ENCODE results near the gene OCA2.

OCA2 gene

DNA sequence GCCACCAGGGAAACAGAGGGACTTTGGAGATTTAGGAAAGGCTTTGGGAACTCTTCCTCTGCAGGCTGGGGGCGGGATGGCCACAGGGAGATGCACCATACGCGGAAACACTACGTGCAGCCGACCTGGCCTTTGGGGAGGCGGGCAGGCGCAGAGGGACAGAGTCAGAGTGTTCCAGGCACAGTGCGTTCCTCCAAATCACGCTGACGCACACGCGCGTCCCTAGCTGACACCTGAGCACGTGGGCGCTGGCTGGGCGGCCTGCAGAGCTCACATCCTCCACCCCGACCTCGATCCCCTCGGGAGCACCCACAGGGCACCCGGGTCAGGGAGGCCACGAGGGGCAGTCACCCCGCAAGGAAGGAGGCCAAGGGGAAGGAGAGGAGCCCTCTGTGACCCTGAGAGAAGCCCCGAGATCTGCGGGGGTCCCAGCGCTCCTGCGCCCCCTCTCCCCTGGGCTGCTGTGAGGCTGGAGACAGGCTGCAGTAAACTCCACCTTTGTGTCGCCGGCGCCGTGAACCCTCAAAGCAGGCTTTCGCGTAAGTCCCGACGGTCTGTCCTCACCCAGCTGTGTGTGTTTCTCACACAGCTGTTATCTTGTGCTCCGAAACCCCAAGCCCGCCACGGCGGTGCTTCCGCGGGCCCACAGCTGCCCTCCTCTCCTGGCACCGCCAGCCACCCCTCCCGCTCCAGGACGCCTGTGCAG is 196.3 kb downstream of the OCA2 start:
- no peak overlapping the region for H3K4me3 ChIP-seq (ENCODE audit: low read length)
- no peak overlapping the region for H3K4me2 ChIP-seq (ENCODE audit: low read length)
- H3K9me3 ChIP-seq (replicated peaks; ENCODE audit: low read length), result peaks cover 9% of the 10 kb centered on the region
- H3K9ac ChIP-seq (ENCODE audit: low read depth, low read length), result no peak overlapping the region
- H3K36me3 ChIP-seq (ENCODE audit: insufficient read depth, low read length), result no peaks in the 10 kb centered on the region
- no peaks in the 10 kb centered on the region for H3K4me1 ChIP-seq (ENCODE audit: control insufficient read depth, insufficient read depth, low read length)
- H3K27me3 ChIP-seq (ENCODE audit: control insufficient read depth, insufficient read depth, low read length), result no peaks in the 10 kb centered on the region

DNA sequence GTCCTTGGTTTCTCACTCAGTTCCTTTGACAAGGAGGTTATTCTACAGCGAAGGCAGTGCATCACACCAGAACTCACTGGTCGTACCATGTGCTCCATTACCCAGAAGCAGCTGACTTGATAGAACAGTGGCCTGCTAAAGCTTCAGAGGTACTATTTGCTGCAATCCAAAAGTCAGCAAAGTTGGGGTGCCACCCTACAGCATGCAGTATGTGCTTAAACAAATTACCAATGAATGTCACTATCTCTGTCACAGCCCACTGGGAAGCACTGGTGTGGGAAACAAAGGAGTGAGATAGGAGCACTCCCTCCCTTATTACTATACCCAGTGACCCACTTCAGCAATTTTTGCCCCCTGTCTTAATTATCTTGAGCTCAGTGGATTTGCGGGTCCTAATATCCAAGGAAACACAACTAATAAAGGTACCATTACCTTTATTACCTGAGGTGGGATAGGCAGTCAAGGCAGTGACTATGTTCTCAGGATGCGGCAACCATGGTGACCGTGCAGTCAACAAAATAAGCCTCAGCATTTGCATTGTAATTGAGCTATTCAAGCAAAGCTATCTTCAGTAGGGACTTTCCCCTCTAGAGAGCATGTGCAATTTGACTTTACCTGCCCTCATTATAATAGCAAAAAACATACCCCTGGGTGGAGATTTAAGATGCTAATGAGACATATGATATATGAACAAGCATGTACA is 199.4 kb downstream of the OCA2 start:
- no peak overlapping the region for H3K4me3 ChIP-seq (ENCODE audit: low read length)
- H3K27me3 ChIP-seq (ENCODE audit: control insufficient read depth, insufficient read depth, low read length), result no peaks in the 10 kb centered on the region
- H3K36me3 ChIP-seq (ENCODE audit: insufficient read depth, low read length), result no peaks in the 10 kb centered on the region
- H3K4me1 ChIP-seq (ENCODE audit: control insufficient read depth, insufficient read depth, low read length), result no peaks in the 10 kb centered on the region
- H3K9me3 ChIP-seq (replicated peaks; ENCODE audit: low read length), result peaks cover 13% of the 10 kb centered on the region
- no peak overlapping the region for H3K4me2 ChIP-seq (ENCODE audit: low read length)
- H3K9ac ChIP-seq (ENCODE audit: low read depth, low read length), result no peak overlapping the region

DNA sequence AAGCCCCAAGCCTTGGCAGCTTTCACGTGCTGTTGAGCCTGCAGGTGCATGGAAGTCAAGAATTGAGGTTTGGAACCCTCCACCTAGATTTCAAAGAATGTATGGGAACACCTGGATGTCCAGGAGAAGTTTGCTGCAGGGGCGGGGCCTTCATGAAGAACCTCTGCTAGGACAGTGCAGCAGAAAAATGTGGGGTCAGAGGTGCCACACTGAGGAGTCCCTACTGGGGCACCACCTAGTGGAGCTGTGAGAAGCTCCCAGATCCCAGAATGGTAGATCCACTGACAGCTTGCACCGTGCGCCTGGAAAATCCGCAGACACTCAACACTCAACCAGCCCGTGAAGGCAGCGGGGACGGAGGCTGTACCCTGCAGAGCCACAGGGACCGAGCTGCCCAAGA is 201.6 kb downstream of the OCA2 start:
- Histone ChIP-seq H3K9me3 (replicated peaks; ENCODE audit: low read length) (peaks cover 17% of the 10 kb centered on the region), H3K36me3 (ENCODE audit: insufficient read depth, low read length) (no peaks in the 10 kb centered on the region), H3K4me2 (ENCODE audit: low read length) (no peak overlapping the region), H3K4me3 (ENCODE audit: low read length) (no peak overlapping the region), H3K9ac (ENCODE audit: low read depth, low read length) (no peak overlapping the region), H3K4me1 (ENCODE audit: control insufficient read depth, insufficient read depth, low read length) (no peaks in the 10 kb centered on the region), H3K27me3 (ENCODE audit: control insufficient read depth, insufficient read depth, low read length) (no peaks in the 10 kb centered on the region)

DNA sequence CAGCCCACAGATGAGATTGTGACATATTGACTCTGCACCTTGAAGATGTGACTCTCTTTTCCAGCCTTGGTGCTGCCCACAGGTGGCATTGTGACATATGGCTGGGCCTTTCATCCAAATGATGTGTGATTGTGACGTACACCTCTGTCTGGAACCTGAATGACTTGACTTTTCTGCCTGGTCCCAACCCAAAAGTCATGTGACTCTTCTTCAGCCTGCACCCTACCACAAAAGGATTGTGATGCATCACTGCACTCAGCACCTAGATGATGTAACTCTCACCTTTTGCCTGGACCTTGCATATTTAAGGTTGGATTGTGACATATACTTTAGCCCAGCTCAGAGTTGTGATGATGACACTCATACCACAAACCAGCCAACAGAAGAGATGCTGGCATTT is 204.5 kb downstream of the OCA2 start:
- H3K36me3 ChIP-seq (ENCODE audit: insufficient read depth, low read length), result no peaks in the 10 kb centered on the region
- H3K9ac ChIP-seq (ENCODE audit: low read depth, low read length), result no peak overlapping the region
- H3K9me3 ChIP-seq (replicated peaks; ENCODE audit: low read length), result peaks cover 11% of the 10 kb centered on the region
- H3K4me3 ChIP-seq (ENCODE audit: low read length), result no peak overlapping the region
- H3K4me2 ChIP-seq (ENCODE audit: low read length), result no peak overlapping the region
- H3K4me1 ChIP-seq (ENCODE audit: control insufficient read depth, insufficient read depth, low read length), result no peaks in the 10 kb centered on the region
- H3K27me3 ChIP-seq (ENCODE audit: control insufficient read depth, insufficient read depth, low read length), result no peaks in the 10 kb centered on the region

DNA sequence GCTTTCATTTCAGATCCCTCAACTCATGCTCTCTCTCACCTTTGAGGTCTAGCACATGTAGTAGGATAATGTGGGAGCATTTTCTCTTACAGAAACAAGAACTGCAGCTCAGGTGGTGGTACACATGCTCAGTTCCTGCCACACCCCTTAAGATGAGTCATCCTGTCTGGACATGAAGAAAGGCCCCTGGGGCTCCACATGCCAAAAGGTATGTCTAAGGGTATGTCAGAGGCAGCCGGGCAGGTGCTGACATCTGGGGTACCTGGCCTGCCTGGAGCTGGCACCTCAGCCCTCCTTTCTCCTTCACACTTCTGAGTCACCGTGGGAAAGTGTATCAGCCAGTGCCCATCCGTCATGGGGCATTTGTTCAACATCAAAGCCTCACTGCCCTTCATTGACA is 209.9 kb downstream of the OCA2 start:
- Histone ChIP-seq H3K9me3 (replicated peaks; ENCODE audit: low read length) (peaks cover 6% of the 10 kb centered on the region), H3K27me3 (ENCODE audit: control insufficient read depth, insufficient read depth, low read length) (no peaks in the 10 kb centered on the region), H3K4me3 (ENCODE audit: low read length) (no peak overlapping the region), H3K4me1 (ENCODE audit: control insufficient read depth, insufficient read depth, low read length) (no peaks in the 10 kb centered on the region), H3K4me2 (ENCODE audit: low read length) (no peak overlapping the region), H3K36me3 (ENCODE audit: insufficient read depth, low read length) (no peaks in the 10 kb centered on the region), H3K9ac (ENCODE audit: low read depth, low read length) (no peak overlapping the region)

DNA sequence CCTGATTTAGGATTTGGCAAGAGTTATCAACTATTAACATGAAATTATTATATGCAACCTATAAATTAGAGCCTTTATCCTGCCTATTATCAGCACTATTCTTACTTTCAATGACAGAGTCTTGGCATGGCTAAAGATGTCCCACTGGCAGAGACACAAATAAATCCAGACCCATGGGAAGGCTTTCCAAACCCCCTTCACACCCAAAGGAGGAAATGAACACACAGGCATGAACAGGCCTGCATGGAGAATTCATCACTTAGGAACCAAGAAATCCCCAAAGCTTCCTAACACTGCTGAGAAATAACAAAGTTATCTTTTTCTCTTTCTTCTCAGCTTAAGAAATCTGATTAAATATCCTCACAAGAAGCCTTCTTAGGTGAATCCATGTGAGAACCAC is 213.9 kb downstream of the OCA2 start:
- Histone ChIP-seq H3K27me3 (ENCODE audit: control insufficient read depth, insufficient read depth, low read length) (no peaks in the 10 kb centered on the region), H3K4me1 (ENCODE audit: control insufficient read depth, insufficient read depth, low read length) (no peaks in the 10 kb centered on the region), H3K4me3 (ENCODE audit: low read length) (no peak overlapping the region), H3K4me2 (ENCODE audit: low read length) (no peak overlapping the region), H3K9me3 (replicated peaks; ENCODE audit: low read length) (peaks cover 13% of the 10 kb centered on the region), H3K9ac (ENCODE audit: low read depth, low read length) (no peak overlapping the region), H3K36me3 (ENCODE audit: insufficient read depth, low read length) (no peaks in the 10 kb centered on the region)

DNA sequence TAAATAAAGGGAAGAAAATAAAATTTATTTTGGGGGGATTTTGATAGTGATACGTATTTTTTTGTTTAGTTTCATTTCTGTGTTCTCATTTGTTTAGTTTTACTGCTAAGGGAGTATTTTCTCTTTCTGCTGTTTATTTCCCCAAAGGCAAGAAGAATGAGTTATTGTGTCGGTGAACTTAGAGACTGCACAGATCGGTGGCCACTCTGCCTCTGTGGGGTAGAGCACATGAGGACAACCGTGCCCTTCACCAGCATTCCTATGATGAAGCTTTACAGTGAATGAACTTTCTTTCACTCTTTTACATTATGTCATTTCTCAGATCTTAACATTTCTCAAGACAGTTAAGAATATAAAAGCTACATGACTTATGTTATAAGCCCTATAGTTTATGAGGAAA is 214.4 kb downstream of the OCA2 start:
- no peak overlapping the region for H3K4me3 ChIP-seq (ENCODE audit: low read length)
- peaks cover 13% of the 10 kb centered on the region for H3K9me3 ChIP-seq (replicated peaks; ENCODE audit: low read length)
- no peaks in the 10 kb centered on the region for H3K4me1 ChIP-seq (ENCODE audit: control insufficient read depth, insufficient read depth, low read length)
- no peaks in the 10 kb centered on the region for H3K27me3 ChIP-seq (ENCODE audit: control insufficient read depth, insufficient read depth, low read length)
- H3K4me2 ChIP-seq (ENCODE audit: low read length), result no peak overlapping the region
- no peak overlapping the region for H3K9ac ChIP-seq (ENCODE audit: low read depth, low read length)
- H3K36me3 ChIP-seq (ENCODE audit: insufficient read depth, low read length), result no peaks in the 10 kb centered on the region

DNA sequence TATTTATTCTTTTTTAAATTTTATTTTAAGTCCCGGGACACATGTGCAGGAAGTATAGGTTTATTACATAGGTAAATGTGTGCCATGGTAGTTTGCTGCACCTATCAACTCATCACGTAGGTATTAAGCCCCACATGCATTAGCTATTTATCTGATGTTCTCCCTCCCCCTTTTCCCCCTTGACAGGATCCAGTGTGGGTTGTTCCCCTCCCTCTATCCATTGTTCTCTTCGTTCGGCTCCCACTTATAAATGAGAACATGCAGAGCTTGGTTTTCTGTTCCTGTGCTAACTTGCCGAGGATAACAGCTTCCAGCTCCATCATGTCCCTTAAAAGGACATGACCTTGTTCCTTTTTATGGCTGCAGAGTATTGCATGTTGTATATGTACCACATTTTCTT is 220.3 kb downstream of the OCA2 start:
- no peaks in the 10 kb centered on the region for H3K36me3 ChIP-seq (ENCODE audit: insufficient read depth, low read length)

DNA sequence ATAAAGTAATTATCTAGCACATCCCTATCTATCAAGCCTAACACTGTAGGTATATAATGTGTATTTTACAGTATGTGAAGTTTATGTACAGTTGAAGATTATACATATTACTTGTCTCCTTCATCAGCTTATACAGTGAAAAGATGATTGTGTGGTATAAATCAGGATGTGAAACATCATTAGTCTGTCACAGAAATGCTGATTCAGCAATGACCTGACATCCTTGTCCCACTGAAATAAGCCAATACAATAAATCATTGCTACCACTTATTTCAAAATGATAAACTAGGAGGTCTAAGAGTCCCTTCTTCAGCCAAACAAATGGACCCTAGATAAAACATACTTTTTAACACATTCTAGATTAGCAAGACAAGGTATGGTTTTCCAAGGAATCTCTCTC is 225.3 kb downstream of the OCA2 start:
- Histone ChIP-seq H3K4me1 (ENCODE audit: control insufficient read depth, insufficient read depth, low read length) (no peaks in the 10 kb centered on the region), H3K4me2 (ENCODE audit: low read length) (no peak overlapping the region), H3K4me3 (ENCODE audit: low read length) (no peak overlapping the region), H3K9ac (ENCODE audit: low read depth, low read length) (no peak overlapping the region), H3K36me3 (ENCODE audit: insufficient read depth, low read length) (no peaks in the 10 kb centered on the region), H3K9me3 (replicated peaks; ENCODE audit: low read length) (no peaks in the 10 kb centered on the region), H3K27me3 (ENCODE audit: control insufficient read depth, insufficient read depth, low read length) (no peaks in the 10 kb centered on the region)

More for the DNA sequence above, 220.3 kb downstream of the OCA2 start:
- H3K9ac ChIP-seq (ENCODE audit: low read depth, low read length), result no peak overlapping the region
- no peaks in the 10 kb centered on the region for H3K27me3 ChIP-seq (ENCODE audit: control insufficient read depth, insufficient read depth, low read length)
- H3K9me3 ChIP-seq (replicated peaks; ENCODE audit: low read length), result peaks cover 2% of the 10 kb centered on the region
- no peak overlapping the region for H3K4me3 ChIP-seq (ENCODE audit: low read length)
- no peaks in the 10 kb centered on the region for H3K4me1 ChIP-seq (ENCODE audit: control insufficient read depth, insufficient read depth, low read length)
- no peak overlapping the region for H3K4me2 ChIP-seq (ENCODE audit: low read length)

DNA sequence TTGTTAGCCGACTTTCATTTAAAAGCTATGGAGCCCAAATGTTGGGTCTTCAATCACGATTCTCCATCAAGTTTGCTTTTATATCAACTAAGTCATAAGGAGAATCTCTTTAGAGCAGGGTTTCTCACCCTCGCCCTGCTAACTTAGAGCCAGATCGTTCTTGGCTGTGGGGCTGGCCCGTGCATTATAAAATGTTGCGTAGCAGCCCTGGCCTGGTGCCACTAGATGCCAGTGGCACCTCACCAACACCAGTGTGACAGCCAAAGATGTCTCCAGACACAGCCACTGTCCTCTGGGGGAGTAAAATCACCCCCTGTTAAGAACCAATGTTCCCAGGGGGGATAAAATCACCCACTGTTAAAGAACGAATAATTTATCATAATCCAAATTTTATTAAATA is 226.1 kb downstream of the OCA2 start:
- no peaks in the 10 kb centered on the region for H3K9me3 ChIP-seq (replicated peaks; ENCODE audit: low read length)
- H3K27me3 ChIP-seq (ENCODE audit: control insufficient read depth, insufficient read depth, low read length), result no peaks in the 10 kb centered on the region
- H3K4me1 ChIP-seq (ENCODE audit: control insufficient read depth, insufficient read depth, low read length), result no peaks in the 10 kb centered on the region
- no peaks in the 10 kb centered on the region for H3K36me3 ChIP-seq (ENCODE audit: insufficient read depth, low read length)
- no peak overlapping the region for H3K9ac ChIP-seq (ENCODE audit: low read depth, low read length)
- H3K4me2 ChIP-seq (ENCODE audit: low read length), result no peak overlapping the region
- H3K4me3 ChIP-seq (ENCODE audit: low read length), result no peak overlapping the region

DNA sequence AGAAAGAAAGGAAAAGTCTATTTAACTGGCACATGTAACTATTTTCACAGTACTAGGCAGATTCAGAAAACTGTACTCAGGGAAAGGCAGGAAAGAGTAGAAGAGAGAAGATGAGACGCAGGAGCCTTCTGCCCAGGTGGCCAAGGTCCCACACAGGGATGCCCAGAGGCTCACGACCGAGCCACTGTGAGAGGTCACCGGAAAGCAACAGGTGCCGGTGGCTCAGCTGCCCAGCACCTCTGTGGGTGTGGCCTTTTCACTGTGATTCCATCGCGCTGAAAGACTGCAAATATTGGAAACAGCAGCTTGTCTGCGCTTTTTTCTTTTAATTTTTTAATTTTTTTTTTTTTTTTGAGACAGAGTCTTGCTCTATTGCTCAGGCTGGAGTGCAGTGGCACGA is 226.8 kb downstream of the OCA2 start:
- Histone ChIP-seq H3K9me3 (replicated peaks; ENCODE audit: low read length) (no peaks in the 10 kb centered on the region), H3K4me1 (ENCODE audit: control insufficient read depth, insufficient read depth, low read length) (no peaks in the 10 kb centered on the region), H3K4me2 (ENCODE audit: low read length) (no peak overlapping the region), H3K27me3 (ENCODE audit: control insufficient read depth, insufficient read depth, low read length) (no peaks in the 10 kb centered on the region), H3K9ac (ENCODE audit: low read depth, low read length) (no peak overlapping the region), H3K36me3 (ENCODE audit: insufficient read depth, low read length) (no peaks in the 10 kb centered on the region), H3K4me3 (ENCODE audit: low read length) (no peak overlapping the region)

DNA sequence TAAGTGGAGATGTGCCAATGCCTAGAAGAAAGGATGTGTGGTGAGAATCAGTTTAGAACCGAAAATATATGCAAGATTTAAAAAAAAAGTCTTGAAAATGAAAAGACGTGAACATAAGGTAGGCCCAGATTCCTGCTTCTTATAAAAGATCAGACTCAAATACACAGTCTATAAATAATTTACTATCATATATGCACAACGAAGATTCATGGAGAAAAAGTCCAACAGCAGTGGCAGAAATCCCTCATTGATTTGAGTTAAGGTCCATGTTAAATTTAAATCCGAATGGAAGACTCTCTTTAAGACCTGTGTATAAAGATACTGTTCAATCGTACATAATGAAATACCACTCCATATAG is 227.2 kb downstream of the OCA2 start:
- Histone ChIP-seq H3K36me3 (ENCODE audit: insufficient read depth, low read length) (no peaks in the 10 kb centered on the region), H3K4me1 (ENCODE audit: control insufficient read depth, insufficient read depth, low read length) (no peaks in the 10 kb centered on the region), H3K9me3 (replicated peaks; ENCODE audit: low read length) (no peaks in the 10 kb centered on the region), H3K9ac (ENCODE audit: low read depth, low read length) (no peak overlapping the region), H3K4me2 (ENCODE audit: low read length) (no peak overlapping the region), H3K4me3 (ENCODE audit: low read length) (no peak overlapping the region), H3K27me3 (ENCODE audit: control insufficient read depth, insufficient read depth, low read length) (no peaks in the 10 kb centered on the region)
